Dermis blood vessel endothelial cell (primary cell): ENCODE results near the gene DAP. TPM values are rescaled to one million over a fixed set of nuclear protein-coding genes. Genes with fewer than 3 reads are reported as not detected.
"Not testable (repeated sequence)": the region's sequence is repeated elsewhere in the genome, so short reads cannot be mapped to it uniquely, and the experiment has no call there.

Experiments used
- DNase-seq: peaks from one replicate; pipeline ENCODE4 v3.0.0; 2010
- total RNA-seq: library from RNA; depleted of rRNA; stranded (reverse); fragments of >200 nt; gene quantifications from 2 replicates; pipeline ENCODE4 v1.2.3, GENCODE V29; 2014

DAP gene
- total RNA-seq, 1 donor from 2014 or later, result 36.2 TPM

GRCh38 chr5:10671041-10672008 lies 89.7 kb downstream of the DAP start:
- no peak for DNase-seq

- no peak for DNase-seq
Measured at GRCh38 chr5:10669983-10670382, 91.1 kb downstream of the DAP start.

DNA sequence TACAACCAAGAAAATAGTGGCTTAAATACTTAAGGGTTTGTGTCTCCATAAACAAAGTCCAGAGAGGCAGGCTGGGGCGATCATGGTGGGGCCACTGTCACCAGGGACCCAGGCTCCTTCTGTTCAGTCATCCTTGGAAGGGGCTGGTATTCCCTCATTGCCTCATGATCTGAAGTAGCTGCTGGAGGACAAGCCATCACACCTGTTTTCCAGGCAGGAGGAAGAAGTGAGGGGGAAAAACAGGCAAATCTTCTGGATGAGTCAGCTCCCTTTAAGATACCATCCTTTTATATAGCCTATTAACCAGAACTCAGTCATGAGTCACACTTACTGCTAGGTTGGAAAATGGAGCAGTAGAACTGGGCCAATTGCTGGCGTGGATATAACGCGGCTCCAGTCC lies 92.3 kb downstream of the DAP start:
- DNase-seq, result no peak

DNA sequence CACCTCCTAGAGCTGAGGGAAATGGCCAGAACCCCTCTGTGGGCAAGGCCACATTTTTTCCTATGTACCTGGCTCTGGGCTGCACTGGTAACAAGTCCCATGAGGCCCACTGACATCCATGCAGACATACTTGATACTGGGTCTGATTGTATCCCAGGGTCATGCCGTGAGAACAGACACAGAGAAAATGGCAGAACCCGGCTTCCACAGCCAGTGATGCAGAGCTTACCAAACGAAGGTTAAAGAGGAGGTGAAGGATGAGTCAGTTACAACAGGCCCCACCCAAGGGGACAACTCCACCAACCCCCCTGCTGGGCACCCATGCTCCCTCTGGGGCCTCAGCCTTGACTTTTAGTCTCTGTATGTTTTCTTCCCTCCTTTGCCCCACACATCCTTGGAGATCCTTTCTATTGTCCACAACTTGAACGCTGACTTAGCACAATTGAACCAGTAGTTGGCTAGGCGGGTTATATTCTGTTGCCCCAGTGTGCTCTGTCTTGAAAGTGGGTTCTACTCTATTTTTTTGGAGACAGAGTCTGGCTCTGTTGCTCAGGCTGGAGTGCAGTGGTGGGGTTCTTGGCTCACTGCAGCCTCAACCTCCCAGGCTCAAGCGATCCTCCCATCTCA lies 93.5 kb downstream of the DAP start:
- DNase-seq, result no peak

- DNase-seq, result no peak
Measured at GRCh38 chr5:10666531-10667299, 94.3 kb downstream of the DAP start.

DNA sequence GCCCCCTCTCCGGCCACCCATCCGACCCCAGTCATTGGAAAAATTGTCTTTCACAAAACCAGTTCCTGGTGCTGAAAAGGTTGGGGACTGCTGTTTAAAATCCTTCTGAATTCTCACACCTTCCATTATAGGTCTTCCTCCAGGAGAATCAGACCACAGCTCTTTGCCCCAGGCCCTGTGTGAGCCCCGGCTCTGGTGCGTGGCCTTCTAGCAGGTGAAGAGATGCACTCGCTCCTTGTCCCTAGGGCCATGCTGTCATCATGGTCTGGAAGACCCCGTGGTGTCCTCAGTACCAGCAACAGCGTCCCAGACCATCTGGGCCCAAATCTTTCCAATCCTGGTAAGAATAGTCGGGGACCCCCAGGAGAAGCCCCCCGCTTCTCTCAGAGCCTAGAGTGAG lies 95.2 kb downstream of the DAP start:
- no peak for DNase-seq

DNA sequence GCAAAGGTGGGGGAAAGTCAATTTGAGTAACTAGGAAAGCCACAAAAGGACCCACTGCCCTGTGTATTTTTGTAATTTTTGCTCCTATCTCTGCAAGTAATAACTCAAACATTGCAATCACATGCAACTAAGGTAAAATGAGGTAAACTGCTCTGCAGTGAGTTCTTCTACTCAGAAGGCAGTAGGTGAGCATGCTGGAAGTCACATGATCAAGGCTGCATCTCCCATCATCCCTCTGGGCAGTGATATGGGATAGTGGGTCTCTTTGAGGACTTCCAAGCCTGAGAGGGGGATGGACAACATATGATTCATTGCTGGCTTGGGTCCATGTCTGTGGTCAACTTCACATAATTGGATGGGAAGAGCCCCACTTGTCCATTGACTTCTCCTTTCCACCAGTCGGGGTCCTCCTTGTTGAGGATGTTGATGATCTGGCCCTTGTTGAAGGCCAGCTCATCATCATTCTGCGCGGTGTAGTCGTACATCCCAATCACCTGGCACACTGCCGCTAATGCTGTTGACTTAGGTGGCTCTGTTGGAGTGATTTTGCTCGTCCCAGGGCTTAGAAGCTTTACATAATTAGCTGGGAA lies 96.8 kb downstream of the DAP start:
- DNase-seq, result not testable (repeated sequence)

DNA sequence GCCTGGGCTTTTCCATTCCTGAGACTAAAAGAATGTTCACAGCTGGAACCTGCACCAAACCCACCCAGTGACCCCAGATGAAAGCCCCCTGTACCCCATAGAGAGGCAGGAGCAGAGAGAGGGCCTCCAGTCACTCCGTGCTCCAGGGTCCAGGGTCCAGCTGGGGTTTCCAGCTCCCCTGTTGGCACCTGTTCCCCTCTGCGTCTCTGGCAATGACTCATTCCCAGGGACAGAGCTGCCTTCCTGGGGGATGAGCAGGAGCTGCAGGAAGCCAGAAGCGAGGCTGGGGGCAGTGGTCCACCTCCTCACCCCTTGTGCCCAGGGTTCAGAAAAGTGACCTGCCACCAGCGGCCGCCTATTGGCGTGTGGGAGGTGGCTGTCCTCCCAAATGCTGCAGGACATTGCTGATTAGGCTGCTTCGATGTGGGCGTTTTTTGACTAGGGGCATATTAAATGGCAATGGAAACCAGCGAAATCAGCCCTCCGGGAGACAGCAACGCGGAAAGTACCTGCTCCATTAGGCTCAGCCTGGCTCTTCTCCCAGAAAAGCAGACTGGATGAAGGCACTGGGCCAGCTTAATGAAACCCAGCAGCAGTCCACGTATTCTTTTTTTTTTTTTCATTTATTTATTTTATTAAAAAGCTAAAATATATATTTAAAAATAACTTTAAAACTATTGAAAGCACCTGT lies 97.4 kb downstream of the DAP start:
- no peak for DNase-seq

GRCh38 chr5:10662661-10663488 lies 98.2 kb downstream of the DAP start:
- no peak for DNase-seq

- no peak for DNase-seq
Measured at GRCh38 chr5:10662083-10662482, 99.0 kb downstream of the DAP start.

DNA sequence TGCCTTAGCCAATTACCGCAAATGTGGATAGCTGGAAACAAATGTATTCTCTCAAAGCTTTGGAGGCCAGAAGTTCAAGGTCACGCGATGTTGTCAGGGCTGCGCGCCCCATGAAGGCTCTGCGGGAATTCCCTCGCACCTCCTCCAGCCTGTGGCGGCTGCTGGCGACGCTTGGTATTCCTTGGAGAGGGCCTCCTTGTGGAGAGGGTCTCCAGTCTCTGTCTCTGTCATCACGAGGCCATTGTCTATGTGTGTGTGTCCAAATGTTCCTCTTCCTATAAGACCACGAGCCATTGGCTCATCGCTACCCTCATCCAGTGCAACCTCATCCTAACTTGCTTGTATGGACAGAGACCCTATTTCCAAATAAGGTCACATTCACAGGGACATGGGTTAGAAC lies 99.6 kb downstream of the DAP start:
- no peak for DNase-seq

DNA sequence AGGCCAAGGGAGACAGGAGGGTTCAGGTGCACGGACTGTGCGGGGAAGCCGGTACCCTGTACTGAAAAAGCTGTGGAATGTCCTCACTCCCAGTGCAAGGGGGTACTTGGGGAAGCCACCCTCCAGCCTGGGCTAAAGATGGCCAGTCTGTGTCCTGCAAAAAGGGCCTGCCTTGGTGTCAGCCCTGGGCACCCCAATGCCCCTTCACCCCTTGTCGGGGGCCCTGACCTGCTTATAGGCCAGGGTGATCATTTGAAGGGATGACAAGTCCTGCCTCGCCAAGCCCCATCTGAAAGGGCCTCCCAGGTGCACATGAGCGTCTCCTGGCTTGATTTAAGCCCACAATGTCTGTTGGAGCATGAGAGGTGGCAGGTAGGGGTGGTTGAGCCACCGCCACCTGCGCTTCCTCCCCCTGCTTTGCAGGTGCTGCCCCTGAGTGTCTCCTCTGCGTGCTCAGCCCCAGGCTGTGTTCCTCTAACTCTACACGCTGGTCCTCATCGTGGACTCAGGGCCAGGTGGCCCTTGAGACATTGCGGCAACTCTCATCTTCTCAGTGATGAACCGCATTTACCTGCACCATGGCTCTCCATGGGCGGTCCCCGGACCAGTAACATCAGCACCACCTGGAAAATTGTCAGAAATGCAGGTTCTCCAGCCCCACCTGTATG lies 100.2 kb downstream of the DAP start:
- DNase-seq, result no peak

DNA sequence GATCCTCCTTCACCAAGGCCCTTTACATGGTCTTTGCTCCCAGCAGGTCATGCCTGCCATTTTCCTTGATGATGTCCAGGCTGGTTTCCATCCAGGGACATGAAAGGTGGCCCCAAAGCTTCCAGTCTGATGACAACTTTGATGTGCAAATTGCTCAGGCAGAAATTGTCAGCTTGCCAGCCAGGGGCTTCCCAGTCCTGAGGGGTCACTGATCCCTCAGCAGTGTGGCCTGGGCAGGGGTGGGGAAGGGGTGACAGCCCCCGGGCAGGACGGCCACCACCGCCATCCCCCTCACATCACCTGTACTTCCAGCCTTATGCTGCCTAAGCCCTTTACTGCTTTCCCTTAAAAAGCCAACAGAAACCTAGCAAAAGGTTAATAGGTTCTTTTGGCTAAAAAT lies 100.9 kb downstream of the DAP start:
- DNase-seq, result no peak

DNA sequence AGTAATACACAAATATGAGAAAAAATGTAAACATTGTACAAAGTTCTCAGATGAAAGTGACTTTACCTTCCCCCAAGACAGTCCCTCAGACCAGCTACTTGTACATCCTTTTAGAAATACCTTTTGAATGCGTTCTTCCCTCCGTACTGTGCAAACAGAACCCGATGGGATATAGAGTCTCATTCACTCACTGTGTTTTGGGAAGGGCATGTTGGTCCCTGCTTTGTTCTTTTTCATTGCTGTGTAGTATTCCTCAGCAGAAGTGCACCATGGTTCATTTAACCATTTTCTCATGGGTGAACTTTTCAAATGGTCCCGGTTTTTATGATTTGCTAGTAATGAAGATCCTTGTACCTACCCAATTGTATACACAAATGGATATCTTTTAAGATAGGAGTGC lies 102.8 kb downstream of the DAP start:
- no peak for DNase-seq

GRCh38 chr5:10655972-10656830 lies 104.8 kb downstream of the DAP start:
- DNase-seq, result no peak

- DNase-seq, result peak; percentile 10
Measured at GRCh38 chr5:10655161-10655971, 105.7 kb downstream of the DAP start.

DNA sequence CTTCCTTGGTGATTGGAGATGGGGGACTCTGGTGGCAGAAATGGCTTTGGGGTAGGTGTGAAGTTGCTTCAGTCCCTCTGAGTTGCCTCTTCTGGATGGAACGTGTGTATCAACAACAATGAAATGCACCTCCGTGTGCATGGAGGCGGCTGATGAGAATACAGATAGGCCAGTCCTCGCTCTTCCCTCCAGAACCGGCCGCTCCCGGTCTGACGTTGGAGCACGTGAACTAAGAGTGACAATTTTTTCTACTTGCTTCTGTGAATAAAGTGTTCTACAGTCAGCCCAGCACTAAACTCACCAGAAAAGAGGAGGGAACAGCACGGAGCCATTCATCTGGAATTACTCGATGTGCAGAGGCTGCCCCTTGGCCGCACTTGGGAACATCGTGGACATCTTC lies 106.5 kb downstream of the DAP start:
- DNase-seq, result no peak

DNA sequence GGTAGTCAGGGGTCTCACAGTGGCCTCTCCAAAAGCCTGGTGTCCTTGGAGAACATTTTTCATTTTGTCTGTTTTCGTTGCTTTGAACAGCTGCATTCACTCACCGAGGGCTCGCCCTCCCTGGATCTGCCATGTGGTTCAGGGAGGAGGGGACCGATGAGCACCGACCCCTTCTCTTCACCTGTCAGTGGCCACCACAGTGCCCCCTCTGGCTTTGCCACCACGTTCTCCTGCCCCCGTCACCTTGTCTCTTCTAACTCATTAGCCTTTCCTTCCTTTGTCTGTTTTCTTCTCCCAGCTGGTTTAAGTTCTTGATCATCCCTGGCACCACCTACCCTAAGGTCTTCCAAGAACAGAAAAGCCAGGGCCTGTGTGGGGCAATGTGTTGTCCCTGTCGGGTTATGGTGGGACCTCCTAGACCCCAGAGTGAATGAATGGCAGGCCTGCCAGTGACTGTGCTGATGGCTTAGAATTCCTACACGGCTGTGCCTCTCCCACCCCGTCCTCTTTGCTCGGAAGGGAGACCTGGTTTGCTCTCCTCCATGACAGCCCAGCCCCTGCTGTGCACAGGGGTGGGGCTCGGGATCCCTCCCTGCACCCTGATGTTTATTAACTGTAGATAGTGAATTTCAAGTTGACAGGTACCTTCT lies 107.2 kb downstream of the DAP start:
- no peak for DNase-seq
